Vagina (tissue), 2 donors: ENCODE results near the gene CDH4.

Experiments
- CTCF ChIP-seq, 3 experiments: fragments of 450-650 bp in 2 of 3; fragments of 200-600 bp in 1 of 3; sonication (generic) in 1 of 3; IDR thresholded peaks; one replicate each; pipeline ENCODE4 v1.5.1; 2017 to 2019; ENCODE audit warnings: antibody characterized with exemption in 3 of 3, mild to moderate bottlenecking in 2 of 3, moderate library complexity in 2 of 3
- POLR2A ChIP-seq, 2 donors: fragments of 450-650 bp; IDR thresholded peaks; one replicate each; pipeline ENCODE4 v1.6.1; 2017; ENCODE audit warnings: antibody characterized with exemption in 2 of 2, mild to moderate bottlenecking in 2 of 2, moderate library complexity in 2 of 2

- TF ChIP-seq POLR2A (IDR thresholded peaks at IDR 0.05), result no peak
- no peak for TF ChIP-seq CTCF (IDR thresholded peaks at IDR 0.05)
Measured at GRCh38 chr20:61442718-61443117, 190.7 kb downstream of the CDH4 start.
